Breast epithelium (tissue), 3 donors: ENCODE measurements around the gene SLC46A3.
"Not testable (repeated sequence)": the region's sequence is repeated elsewhere in the genome, so short reads cannot be mapped to it uniquely, and the experiment has no call there.

ENCODE experiments used
- POLR2A ChIP-seq: fragments of 450-650 bp; IDR thresholded peaks from one replicate; pipeline ENCODE4 v1.6.1; 2016; ENCODE audit warnings: antibody characterized with exemption, mild to moderate bottlenecking, moderate library complexity
- POLR2AphosphoS5 ChIP-seq, 3 donors: sonication (generic); formaldehyde crosslinking; IDR thresholded peaks; one replicate each; pipeline ENCODE4 v1.6.1; 2017; ENCODE audit warnings: antibody characterized with exemption in 3 of 3
- TF ChIP-seq, protein P1 (sequence below), 3 donors: fragments of 450-650 bp; IDR thresholded peaks; one replicate each; pipeline ENCODE4 v1.5.1; 2016 to 2017; ENCODE audit warnings: antibody characterized with exemption in 3 of 3, mild to moderate bottlenecking in 3 of 3, moderate library complexity in 3 of 3

DNA sequence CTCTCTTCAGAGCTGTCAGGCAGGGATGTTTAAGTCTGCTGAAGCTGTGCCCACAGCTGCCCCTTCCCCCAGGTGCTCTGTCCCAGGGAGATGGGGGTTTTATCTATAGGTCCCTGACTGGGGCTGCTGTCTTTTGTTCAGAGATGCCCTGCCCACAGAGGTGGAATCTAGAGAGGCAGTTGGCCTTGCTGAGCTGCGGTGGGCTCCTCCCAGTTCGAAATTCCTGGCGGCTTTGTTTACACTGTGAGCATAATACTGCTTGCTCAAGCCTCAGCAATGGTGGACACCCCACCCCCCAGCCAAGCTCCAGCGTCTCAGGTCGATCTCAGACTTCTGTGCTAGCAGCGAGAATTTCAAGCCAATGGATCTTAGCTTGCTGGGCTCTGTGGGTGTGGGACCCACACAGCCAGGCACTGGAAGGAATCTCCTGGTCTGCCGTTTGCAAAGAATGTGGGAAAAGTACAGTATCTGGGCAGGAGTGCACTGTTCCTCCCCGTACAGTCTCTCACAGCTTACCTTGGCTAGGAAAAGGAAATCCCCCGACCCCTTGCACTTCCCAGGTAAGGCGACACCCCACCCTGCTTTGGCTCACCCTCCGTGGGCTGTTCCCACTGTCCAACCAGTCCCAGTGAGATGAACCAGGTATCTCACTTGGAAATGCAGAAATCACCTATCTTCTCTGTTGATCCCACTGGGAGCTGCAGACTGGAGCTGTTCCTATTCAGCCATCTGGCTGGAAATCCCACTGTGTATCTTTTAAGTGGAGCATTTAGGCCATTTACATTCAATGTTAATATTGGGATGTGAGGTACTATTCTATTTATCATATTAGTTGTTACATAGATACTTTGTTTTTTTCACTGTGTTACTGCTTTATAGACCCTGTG lies 24.9 kb downstream of the SLC46A3 start:
- TF ChIP-seq POLR2A; POLR2AphosphoS5 (IDR thresholded peaks at IDR 0.05): not testable (repeated sequence)
- TF ChIP-seq, protein P1, sequence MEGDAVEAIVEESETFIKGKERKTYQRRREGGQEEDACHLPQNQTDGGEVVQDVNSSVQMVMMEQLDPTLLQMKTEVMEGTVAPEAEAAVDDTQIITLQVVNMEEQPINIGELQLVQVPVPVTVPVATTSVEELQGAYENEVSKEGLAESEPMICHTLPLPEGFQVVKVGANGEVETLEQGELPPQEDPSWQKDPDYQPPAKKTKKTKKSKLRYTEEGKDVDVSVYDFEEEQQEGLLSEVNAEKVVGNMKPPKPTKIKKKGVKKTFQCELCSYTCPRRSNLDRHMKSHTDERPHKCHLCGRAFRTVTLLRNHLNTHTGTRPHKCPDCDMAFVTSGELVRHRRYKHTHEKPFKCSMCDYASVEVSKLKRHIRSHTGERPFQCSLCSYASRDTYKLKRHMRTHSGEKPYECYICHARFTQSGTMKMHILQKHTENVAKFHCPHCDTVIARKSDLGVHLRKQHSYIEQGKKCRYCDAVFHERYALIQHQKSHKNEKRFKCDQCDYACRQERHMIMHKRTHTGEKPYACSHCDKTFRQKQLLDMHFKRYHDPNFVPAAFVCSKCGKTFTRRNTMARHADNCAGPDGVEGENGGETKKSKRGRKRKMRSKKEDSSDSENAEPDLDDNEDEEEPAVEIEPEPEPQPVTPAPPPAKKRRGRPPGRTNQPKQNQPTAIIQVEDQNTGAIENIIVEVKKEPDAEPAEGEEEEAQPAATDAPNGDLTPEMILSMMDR (IDR thresholded peaks at IDR 0.05), result not testable (repeated sequence)
